Endothelial cell of umbilical vein (primary cell): ENCODE results near the gene CCDC91.

ENCODE experiments used
- CTCF ChIP-seq, 2 donors: IDR thresholded peaks; 1 replicate in 1 of 2; 2 replicates in 1 of 2; pipeline ENCODE4 v1.5.1; 2011; ENCODE audit warnings: low read length in 2 of 2, mild to moderate bottlenecking in 2 of 2, moderate library complexity in 2 of 2, control low read depth in 1 of 2, inconsistent platforms in 1 of 2, low read depth in 1 of 2; ENCODE audit not compliant: insufficient read depth in 1 of 2; ENCODE audit errors: extremely low read depth in 1 of 2
- EZH2 ChIP-seq: IDR thresholded peaks from 2 replicates; pipeline ENCODE4 v1.6.1; 2012; ENCODE audit warnings: borderline replicate concordance, low read depth, mild to moderate bottlenecking, moderate library complexity, low read length, inconsistent platforms; ENCODE audit not compliant: severe bottlenecking
- FOS ChIP-seq: IDR thresholded peaks from 2 replicates; pipeline ENCODE4 v1.6.1; 2011; ENCODE audit warnings: mild to moderate bottlenecking, low read length, moderate library complexity, borderline replicate concordance; ENCODE audit not compliant: insufficient read depth
- JUN ChIP-seq: IDR thresholded peaks from 2 replicates; pipeline ENCODE4 v1.6.1; 2011; ENCODE audit warnings: borderline replicate concordance, low read depth; ENCODE audit not compliant: insufficient read length, insufficient read depth
- MAX ChIP-seq: IDR thresholded peaks from 2 replicates; pipeline ENCODE4 v1.6.1; 2011; ENCODE audit not compliant: insufficient read depth, insufficient read length
- MYC ChIP-seq: IDR thresholded peaks from one replicate; pipeline ENCODE4 v1.6.1; 2011; ENCODE audit warnings: mild to moderate bottlenecking, low read depth, low read length
- POLR2A ChIP-seq: IDR thresholded peaks from 2 replicates; pipeline ENCODE4 v1.6.1; 2012; ENCODE audit warnings: low read depth, mild to moderate bottlenecking, control low read depth, low read length
- POLR2AphosphoS5 ChIP-seq: IDR thresholded peaks from 2 replicates; pipeline ENCODE4 v1.6.1; 2012; ENCODE audit warnings: low read depth, mild to moderate bottlenecking, control low read depth, low read length, moderate library complexity; ENCODE audit not compliant: insufficient read depth

GRCh38 chr12:28568118-28568517 lies 377.9 kb downstream of the CCDC91 start:
- TF ChIP-seq POLR2A = no peak
- no peak for TF ChIP-seq EZH2
- no peak for TF ChIP-seq MAX
- no peak for TF ChIP-seq CTCF (IDR thresholded peaks at IDR 0.05; ENCODE audit: extremely low read depth in 1 of 2, insufficient read depth in 1 of 2, low read depth in 1 of 2, low read length in 2 of 2)
- TF ChIP-seq MYC = no peak
- no peak for TF ChIP-seq POLR2AphosphoS5
- TF ChIP-seq JUN = no peak
- no peak for TF ChIP-seq FOS
